HG03064 (cell line): Measurements from ENCODE around the gene CAMTA1.

Experiments
- ATAC-seq: cut with Tn5 transposase; IDR thresholded peaks from one replicate; pipeline ENCODE4 v1.9.1; 2021; ENCODE audit warnings: low read depth; ENCODE audit not compliant: unreplicated experiment

CAMTA1 gene

GRCh38 chr1:7432900-7433380 lies 647.7 kb downstream of the CAMTA1 start:
- ATAC-seq, result no peak

DNA sequence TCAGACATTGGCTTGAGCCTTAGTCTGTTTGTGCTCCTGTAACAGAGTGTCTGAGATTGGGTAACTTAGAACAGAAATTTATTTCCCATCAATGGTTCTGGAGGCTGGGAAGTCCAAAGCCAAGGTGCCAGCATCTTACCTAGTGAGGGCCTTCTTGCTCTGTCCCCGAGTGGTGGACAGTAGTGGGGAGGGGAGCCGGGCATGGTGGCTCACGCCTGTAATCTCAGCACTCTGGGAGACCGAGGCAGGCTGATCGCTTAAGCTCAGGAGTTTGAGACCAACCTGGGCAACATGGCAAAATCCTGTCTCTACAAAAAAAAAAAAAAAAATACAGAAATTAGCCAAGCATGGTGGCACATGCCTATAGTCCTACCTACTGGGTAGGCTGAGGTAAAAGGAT lies 649.3 kb downstream of the CAMTA1 start:
- no peak for ATAC-seq

GRCh38 chr1:7435276-7436055 lies 650.2 kb downstream of the CAMTA1 start:
- ATAC-seq, result no peak

DNA sequence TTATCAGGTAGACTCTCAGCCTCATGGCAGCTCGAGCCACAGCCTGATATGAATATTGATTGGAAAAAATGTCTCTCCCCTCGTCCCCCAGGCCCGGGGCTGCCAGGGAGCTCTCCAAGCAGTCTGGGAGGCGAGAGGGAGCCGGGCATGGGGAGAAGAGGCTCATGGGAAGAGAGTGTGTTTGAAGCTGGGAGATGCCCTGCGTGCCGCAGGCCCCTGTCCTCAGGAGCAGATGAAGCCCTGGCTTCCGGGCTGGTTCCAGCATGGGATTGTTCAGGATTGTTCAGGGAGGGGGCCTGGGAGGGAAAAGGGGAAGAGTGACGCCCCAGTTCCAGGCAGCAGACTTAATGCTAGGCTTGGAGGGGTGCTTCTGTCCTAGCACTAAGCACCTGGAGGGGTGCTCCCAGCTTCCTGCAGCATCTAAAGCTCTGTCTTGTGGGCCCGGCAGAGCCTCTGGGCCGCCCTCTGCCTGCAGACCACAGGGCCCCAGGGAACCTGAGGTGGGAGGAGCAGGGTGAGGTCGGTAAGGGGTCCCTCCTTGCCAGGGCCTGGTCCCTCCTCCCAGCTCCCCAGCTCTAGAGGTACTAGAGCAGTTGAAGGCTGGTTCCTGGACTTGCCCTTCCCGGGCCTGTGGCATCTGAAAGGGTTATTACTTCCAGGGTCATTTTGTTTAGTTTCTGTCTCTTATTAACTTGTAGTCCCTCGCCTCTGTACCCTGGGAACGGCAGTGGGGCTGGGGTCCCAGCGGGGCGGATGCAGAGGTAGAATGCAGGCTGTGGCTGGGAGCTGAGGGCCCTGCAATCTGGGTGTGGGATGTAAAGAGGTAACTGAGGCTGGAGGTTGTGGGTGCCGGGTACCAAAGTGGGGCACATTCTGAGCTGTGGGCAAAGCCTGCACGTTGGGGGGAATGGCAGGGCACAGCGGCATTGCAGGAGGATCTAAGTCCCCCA lies 651.1 kb downstream of the CAMTA1 start:
- no peak for ATAC-seq

DNA sequence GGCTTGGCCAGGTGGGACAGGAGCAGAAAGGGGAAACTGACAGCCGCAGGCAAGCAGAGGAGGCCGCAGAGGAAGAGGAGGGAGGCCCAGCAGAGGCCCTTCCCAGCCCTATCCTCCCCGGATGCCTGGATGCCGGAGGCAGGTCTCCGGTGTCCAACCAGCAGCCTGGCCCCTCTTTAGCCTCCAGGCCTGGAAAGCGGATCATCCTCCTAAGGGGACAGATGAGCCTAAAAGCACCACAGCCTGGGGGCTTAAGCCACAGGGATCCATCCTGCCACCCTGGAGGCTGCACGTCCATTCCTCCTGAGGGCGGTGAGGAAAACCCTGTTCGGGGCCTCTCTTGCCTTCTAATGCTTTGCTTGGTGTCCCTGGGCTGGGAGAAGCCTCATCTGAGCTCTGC lies 651.8 kb downstream of the CAMTA1 start:
- no peak for ATAC-seq

DNA sequence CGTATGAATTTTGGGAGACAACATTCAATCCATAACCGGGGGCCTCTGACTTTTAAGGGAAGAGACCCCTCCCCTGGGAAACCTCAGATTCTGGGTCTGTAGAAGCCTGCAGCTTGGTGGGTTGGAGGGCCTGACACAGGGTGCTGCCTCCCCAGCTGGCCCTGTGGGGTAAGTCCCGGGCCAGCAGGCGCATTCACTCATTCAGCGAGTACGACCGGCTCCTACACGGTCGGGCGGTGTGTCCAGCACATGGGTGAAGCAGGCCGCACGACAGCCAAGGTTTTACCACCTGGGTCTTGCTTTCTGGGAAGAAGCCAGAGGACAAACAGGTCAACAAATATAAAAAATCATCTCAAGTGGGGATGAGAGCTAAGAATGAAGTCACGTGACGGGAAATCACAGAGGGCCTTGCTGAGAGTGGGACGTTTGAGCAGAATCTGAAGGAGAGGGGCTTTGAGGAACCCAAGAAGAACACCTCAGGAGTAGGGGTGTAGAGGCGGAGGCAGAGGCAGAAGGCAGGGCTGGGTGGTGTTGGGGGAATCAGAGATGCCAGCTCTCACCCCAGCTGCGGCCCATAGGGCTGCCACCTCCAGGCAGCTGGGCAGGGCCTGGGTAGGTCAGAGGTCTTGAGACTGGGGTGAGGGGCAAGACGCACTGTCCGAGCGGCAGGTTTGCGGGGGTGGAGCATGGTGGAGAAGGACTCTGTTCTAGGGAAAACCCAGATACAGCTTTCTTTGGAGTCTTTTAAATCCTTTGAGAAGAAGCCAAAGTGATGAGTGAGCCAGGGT lies 652.5 kb downstream of the CAMTA1 start:
- no peak for ATAC-seq

DNA sequence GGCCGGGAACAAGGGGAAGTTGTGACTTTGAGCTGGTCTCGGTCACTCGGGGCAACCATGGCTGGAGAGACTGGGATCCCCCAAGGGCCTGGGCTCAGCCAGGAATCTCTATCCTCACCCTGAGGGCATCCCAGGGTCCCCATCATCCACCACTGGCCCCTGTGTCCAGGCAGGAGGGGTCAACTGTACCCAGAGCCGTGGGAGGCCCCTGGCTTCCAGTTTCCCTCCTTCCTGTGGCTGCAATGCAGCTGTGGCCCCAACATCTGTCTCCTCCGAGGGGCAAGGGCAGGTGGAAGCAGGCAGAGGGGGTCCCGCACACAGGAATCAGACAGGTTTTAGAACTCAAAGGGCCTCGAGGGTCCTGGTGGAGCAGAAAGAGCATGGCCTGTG lies 653.1 kb downstream of the CAMTA1 start:
- ATAC-seq, result no peak

DNA sequence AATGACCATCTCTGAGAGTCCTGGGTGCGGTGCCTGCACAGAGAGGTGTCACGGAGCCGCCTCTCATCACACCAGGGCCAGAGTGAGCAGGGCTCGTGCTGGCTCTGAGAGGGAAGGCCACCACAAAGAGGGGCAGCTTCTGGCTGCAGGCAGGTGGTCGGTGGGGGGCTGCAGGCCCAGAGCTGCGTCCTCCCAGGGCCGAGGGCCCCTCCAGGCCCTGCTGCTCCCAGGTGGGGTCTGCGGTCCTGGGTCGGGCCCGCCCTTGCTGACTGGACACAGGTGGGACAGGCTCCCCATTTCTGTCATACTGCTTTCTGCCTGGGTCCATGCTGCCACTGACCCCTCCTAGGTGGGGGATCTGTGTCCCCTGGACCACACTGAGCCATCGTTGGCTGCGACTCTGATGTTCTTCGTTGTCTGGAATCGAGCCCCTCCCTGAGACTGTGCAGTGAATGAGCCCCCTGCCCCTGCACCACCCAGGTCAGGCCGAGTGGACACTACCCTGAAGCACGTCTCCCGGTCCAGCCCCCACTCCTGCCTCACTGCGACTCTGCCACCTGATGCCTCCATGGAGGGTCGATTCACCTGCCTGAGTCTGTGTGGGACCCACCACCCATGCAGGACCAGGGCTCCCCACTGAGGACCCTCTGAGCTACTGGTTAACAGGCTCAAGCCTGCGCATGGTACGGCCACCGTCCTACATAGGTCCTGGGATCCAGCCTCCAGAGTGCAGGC lies 653.8 kb downstream of the CAMTA1 start:
- no peak for ATAC-seq

GRCh38 chr1:7440154-7440553 lies 654.9 kb downstream of the CAMTA1 start:
- ATAC-seq, result no peak

GRCh38 chr1:7441143-7441841 lies 656.0 kb downstream of the CAMTA1 start:
- no peak for ATAC-seq

- no peak for ATAC-seq
These were observed 656.8 kb downstream of the CAMTA1 start for GRCh38 chr1:7442036-7442435.

DNA sequence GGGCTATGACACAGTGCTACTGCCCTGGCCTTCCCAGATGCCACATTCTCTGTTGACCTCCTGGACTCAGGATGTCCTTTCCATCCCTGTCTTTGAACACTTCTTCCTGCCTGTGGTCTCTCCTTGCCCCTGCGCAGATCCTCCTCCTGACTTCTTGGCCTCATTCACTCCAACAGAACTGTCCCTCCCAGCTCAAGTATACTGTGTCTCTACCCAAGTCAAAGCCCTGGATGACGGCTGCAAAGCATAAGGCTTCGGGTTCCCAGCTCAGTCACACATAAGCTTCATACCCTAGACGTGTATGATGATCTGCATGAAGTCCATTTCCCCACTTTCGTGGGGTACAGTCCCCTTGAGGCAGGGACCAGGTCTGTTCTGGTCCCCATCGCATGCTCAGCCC lies 657.7 kb downstream of the CAMTA1 start:
- no peak for ATAC-seq

DNA sequence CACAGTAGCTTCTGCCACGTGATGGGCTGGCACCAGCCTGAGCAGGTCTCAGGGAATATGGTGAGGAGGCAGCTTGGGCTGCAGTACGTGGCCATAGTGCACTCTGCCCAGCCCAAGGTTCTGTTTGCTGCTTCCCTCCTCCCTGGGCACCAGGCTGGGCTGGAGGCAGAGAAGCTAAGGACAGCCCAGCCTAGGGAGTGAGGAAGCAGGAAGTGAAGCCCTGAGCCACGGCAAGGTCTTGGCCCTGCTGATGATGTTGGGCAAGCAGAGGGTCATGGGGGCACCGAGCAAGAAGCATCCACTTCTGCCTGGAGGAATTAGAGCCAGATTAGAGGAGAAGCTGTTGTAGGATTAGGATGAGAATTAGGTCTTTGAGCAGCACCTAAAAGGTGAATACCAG lies 659.1 kb downstream of the CAMTA1 start:
- no peak for ATAC-seq

GRCh38 chr1:7447093-7447492 lies 661.8 kb downstream of the CAMTA1 start:
- ATAC-seq, result no peak

DNA sequence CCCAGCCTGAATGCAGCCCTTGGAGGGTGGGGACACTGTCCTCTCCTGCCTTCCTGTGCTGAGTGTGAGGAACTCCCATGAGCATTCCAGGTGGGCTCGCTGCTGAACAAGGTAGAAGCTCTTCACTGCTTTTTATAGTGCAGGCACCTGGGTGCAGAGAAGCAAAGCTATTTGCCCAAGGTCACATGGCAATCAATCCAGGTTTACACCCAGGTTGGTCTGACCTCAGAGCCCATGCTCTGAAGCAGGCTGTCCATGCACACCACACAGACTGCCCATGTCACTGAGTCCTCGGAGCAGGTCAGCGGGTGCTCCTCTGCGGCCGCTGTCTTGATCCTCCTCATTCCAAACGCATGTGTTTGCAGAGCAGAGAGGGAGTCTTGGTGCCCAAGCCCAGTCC lies 662.5 kb downstream of the CAMTA1 start:
- ATAC-seq, result no peak

DNA sequence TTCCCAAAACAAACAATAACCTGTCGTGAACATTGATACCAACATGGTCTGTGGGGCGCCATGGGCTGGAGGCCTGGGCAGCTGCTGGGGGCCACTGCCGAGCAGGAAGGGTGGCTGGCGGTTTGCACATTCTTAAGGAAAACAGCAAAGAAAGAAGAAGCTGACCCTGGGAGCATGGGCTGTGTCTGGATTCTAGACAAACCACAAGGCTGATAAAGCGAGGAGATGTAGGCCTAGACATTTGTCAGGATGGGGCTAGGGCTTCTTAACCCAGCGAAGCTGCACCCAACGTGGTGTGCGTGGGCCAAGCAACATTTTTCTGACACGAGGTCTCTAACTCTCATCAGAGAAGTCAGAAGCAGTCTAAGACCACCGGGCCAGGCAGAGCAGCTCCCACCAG lies 663.7 kb downstream of the CAMTA1 start:
- no peak for ATAC-seq

DNA sequence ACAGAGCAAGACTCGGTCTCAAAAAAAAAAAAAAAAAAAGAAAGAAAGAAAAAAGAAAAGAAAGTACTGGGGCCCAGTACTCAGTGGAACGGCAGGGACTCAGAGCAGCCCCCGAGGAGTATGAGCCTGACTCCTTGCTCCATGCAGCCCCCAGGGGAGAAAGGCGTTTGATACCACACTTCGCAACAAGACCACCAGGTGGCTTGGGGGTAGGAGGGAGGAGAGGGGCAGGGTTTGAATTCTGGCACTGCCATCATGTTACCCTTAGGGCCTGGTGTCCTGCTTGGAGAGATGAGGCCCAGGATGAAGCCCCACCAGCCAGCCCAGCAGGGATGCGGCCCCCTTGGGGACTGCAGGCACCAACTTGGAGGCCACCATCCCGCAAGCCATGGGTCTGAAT lies 664.5 kb downstream of the CAMTA1 start:
- no peak for ATAC-seq

GRCh38 chr1:7450838-7451237 lies 665.6 kb downstream of the CAMTA1 start:
- ATAC-seq, result no peak

GRCh38 chr1:7453038-7453437 lies 667.8 kb downstream of the CAMTA1 start:
- no peak for ATAC-seq
